Measurements from ENCODE around the gene ADAM8.

DNA sequence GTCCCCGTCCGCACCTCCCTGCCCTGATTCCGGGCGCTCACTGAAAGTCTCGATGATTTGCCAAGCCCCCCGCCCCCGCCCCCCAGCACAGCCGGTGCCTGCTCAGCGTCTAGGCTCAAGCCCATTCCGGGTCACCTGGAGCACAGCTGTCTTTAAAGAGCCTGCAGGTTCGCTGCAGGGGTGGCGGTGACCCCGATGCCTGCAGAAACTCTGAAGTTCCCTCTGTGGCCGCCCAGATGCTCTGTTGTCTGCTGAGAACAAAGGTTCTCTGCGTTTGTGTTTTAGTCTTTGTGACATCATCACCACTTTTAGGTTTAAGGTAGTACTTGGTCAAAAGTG, 38.2 kb downstream of the ADAM8 start:
- TF ChIP-seq, protein P1, sequence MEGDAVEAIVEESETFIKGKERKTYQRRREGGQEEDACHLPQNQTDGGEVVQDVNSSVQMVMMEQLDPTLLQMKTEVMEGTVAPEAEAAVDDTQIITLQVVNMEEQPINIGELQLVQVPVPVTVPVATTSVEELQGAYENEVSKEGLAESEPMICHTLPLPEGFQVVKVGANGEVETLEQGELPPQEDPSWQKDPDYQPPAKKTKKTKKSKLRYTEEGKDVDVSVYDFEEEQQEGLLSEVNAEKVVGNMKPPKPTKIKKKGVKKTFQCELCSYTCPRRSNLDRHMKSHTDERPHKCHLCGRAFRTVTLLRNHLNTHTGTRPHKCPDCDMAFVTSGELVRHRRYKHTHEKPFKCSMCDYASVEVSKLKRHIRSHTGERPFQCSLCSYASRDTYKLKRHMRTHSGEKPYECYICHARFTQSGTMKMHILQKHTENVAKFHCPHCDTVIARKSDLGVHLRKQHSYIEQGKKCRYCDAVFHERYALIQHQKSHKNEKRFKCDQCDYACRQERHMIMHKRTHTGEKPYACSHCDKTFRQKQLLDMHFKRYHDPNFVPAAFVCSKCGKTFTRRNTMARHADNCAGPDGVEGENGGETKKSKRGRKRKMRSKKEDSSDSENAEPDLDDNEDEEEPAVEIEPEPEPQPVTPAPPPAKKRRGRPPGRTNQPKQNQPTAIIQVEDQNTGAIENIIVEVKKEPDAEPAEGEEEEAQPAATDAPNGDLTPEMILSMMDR (conservative IDR thresholded peaks at IDR 0.05; ENCODE audit: low read length), result no peak
- TF ChIP-seq EZH2phosphoT487 (IDR thresholded peaks at IDR 0.05; ENCODE audit: borderline replicate concordance, low read depth, low read length), result no peak

Data from OCI-LY7 (cell line).